Esophagus (tissue), 2 donors: Measurements from ENCODE around the gene MRPL40. TPM values are rescaled to one million over a fixed set of nuclear protein-coding genes. Genes with fewer than 3 reads are reported as not detected.

ENCODE experiments used
- H3K27ac ChIP-seq, 2 donors: one replicate each; pipeline ENCODE4 v1.5.1; 2013; ENCODE audit warnings: low read depth in 2 of 2, mild to moderate bottlenecking in 2 of 2, inconsistent platforms in 1 of 2, low read length in 1 of 2, moderate library complexity in 1 of 2
- H3K27me3 ChIP-seq, 2 donors: one replicate each; pipeline ENCODE4 v1.6.1; 2013; ENCODE audit warnings: low read length in 2 of 2, control low read depth in 1 of 2, mild to moderate bottlenecking in 1 of 2; ENCODE audit not compliant: insufficient read depth in 2 of 2, control insufficient read depth in 1 of 2
- H3K36me3 ChIP-seq, 2 donors: one replicate each; pipeline ENCODE4 v1.6.1; 2013; ENCODE audit warnings: low read length in 1 of 2; ENCODE audit not compliant: control insufficient read depth in 2 of 2, insufficient read depth in 2 of 2
- H3K4me1 ChIP-seq, 2 donors: one replicate each; pipeline ENCODE4 v1.6.1; 2013; ENCODE audit warnings: low read length in 1 of 2; ENCODE audit not compliant: control insufficient read depth in 2 of 2, insufficient read depth in 2 of 2
- H3K4me3 ChIP-seq, 2 donors: one replicate each; pipeline ENCODE4 v1.5.1; 2013; ENCODE audit warnings: low read length in 2 of 2, mild to moderate bottlenecking in 2 of 2, low read depth in 1 of 2, moderate library complexity in 1 of 2
- H3K9me3 ChIP-seq, 2 donors: one replicate each; pipeline ENCODE4 v1.6.1; 2013; ENCODE audit warnings: mild to moderate bottlenecking in 2 of 2, low read depth in 1 of 2, low read length in 1 of 2, moderate library complexity in 1 of 2; ENCODE audit not compliant: control insufficient read depth in 2 of 2, insufficient read depth in 1 of 2
- WGBS, 2 donors: extraction: QIAGEN DNeasy Blood & Tissue Kit; methylation state at CpG; one replicate each; pipeline ENCODE4 v1.1.7; 2013; 5-methylcytosine and 5-hydroxymethylcytosine counted together
- polyA plus RNA-seq, 2 donors: library from polyadenylated mRNA; stranded (reverse); fragments of 200-250 nt; gene quantifications; one replicate each; pipeline ENCODE4 v1.2.3, GENCODE V29; 2013
- donor health status: healthy with polysubstance abuse.
- donor health status: Bipolar disorder and iron deficiency.

Gene MRPL40
- polyA plus RNA-seq, 2 donors, result 27.9 to 46.2 TPM

DNA sequence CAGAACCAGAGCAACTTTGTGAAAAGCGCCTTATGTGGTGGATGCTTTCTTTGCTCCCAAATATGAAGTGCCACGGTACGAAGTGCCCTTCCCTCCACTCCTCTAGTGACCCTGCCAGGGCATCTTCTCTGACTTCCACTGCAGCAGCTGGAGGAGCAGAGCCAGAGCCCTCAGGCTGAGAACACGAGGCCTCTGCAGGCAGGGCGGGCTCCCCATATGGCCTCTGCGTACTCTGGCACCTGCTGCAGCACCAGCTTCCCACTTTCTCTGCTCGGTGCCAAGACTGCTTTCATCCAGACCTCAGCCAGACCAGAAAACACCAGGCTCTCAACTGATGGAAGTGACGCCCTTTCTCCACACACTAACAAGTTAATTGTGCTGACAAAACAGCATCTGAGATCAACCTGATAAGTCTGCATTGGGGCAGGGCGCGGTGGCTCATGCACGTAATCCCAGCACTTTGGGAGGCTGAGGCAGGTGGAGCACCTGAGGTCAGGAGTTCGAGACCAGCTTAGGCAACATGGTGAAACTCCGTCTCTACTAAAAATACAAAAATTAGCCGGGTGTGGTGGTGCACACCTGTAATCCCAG, 33.9 kb downstream of the MRPL40 start:
- Histone ChIP-seq H3K27ac (no peak overlapping the region), H3K27me3 (no peaks in the 10 kb centered on the region), H3K9me3 (no peaks in the 10 kb centered on the region), H3K4me1 (no peaks in the 10 kb centered on the region), H3K36me3 (peaks cover 38 to 56% of the 10 kb centered on the region in 2 donors), H3K4me3 (no peak overlapping the region)
- WGBS, 2 donors, result 84 to 91% methylated on average over 14 of the region's 14 CpGs

- Histone ChIP-seq H3K4me1 (no peaks in the 10 kb centered on the region), H3K27me3 (no peaks in the 10 kb centered on the region), H3K27ac (no peak overlapping the region), H3K9me3 (no peaks in the 10 kb centered on the region), H3K4me3 (no peak overlapping the region), H3K36me3 (peaks cover 43 to 62% of the 10 kb centered on the region in 2 donors)
- 95 to 97% methylated on average over 9 of the region's 9 CpGs for WGBS, 2 donors
Measured at GRCh38 chr22:19466848-19467752, 34.8 kb downstream of the MRPL40 start.

GRCh38 chr22:19467912-19468311, 35.6 kb downstream of the MRPL40 start:
- no peak overlapping the region for H3K4me3 ChIP-seq
- no peak overlapping the region for H3K27ac ChIP-seq
- H3K4me1 ChIP-seq, result no peaks in the 10 kb centered on the region
- 93 to 94% methylated on average over 6 of the region's 6 CpGs for WGBS, 2 donors
- H3K27me3 ChIP-seq, result no peaks in the 10 kb centered on the region
- no peaks in the 10 kb centered on the region for H3K9me3 ChIP-seq
- peaks cover 43 to 67% of the 10 kb centered on the region in 2 donors for H3K36me3 ChIP-seq

DNA sequence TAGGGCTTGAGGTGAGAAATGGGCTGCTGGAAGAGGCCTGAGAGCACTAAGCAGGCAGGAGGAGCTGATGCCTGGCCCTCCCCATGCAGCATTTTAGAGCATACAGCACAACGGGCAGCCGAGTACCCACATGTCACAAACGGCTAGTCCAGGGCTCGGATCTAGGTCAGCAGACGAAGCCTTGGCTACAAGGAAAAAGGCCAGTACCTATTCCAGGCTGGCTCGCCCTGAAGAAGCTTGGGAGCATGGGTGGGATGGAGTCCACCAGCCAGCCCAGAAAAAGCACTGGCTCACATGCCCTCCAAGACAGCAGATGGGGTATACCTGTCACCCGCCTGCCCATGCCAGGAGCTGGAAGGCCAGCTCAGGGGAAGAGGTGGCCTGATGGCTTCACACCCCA, 37.1 kb downstream of the MRPL40 start:
- Histone ChIP-seq H3K27ac (no peak overlapping the region), H3K4me1 (no peaks in the 10 kb centered on the region), H3K36me3 (peaks cover 43 to 67% of the 10 kb centered on the region in 2 donors), H3K27me3 (no peaks in the 10 kb centered on the region), H3K4me3 (no peak overlapping the region), H3K9me3 (no peaks in the 10 kb centered on the region)
- 94 to 95% methylated on average over 7 of the region's 7 CpGs for WGBS, 2 donors

DNA sequence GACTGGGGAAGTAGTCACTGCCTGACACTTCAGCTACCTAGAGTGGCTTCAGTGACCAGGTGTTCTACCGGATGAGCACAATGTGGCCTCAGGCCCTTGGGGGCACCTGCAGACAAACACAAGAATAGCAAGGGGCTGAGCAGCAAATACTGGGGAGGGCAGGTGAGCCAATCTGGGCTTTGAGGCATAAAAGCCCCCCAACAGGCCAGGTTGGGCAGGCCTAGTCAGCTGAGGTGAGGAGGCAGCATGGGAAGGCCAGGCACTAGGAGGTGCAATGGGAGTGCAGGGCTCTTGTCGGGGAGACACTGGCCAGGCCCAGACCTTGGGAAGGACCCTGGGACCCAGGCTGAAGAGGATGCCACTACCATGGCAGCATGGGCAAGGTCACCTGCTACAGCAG, 37.7 kb downstream of the MRPL40 start:
- Histone ChIP-seq H3K36me3 (peaks cover 42 to 64% of the 10 kb centered on the region in 2 donors), H3K4me3 (no peak overlapping the region), H3K27me3 (no peaks in the 10 kb centered on the region), H3K27ac (no peak overlapping the region), H3K9me3 (no peaks in the 10 kb centered on the region), H3K4me1 (no peaks in the 10 kb centered on the region)
- 94 to 100% methylated on average over 2 of the region's 2 CpGs for WGBS, 2 donors

- no peaks in the 10 kb centered on the region for H3K9me3 ChIP-seq
- no peaks in the 10 kb centered on the region for H3K27me3 ChIP-seq
- 89 to 90% methylated on average over 11 of the region's 11 CpGs for WGBS, 2 donors
- no peaks in the 10 kb centered on the region for H3K4me1 ChIP-seq
- no peak overlapping the region for H3K27ac ChIP-seq
- H3K4me3 ChIP-seq, result no peak overlapping the region
- peaks cover 33 to 56% of the 10 kb centered on the region in 2 donors for H3K36me3 ChIP-seq
Measured at GRCh38 chr22:19471572-19471971, 39.2 kb downstream of the MRPL40 start.

DNA sequence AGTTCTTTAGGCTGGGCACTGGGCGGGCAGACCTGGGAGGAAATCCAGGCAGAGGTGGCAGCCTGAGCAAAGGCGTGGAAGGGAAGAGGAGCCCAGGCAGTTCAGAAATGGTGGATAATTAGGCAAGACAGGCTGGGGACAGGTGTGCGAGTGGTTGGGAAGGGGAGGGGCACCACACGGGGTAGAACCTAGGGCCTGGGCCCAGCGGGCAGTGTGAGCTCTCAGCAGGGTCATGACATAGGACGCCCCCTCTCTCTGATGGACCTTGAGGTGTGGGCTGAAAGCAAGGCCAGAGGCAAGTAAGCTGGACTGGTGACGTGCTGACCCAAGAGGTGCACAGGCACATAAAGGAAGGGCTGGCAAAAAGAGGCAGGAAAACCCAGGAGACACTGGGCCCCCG, 39.9 kb downstream of the MRPL40 start:
- Histone ChIP-seq H3K27me3 (no peaks in the 10 kb centered on the region), H3K4me3 (no peak overlapping the region), H3K27ac (no peak overlapping the region), H3K4me1 (no peaks in the 10 kb centered on the region), H3K36me3 (peaks cover 28 to 50% of the 10 kb centered on the region in 2 donors), H3K9me3 (no peaks in the 10 kb centered on the region)
- WGBS, 2 donors, result 92 to 95% methylated on average over 8 of the region's 8 CpGs

DNA sequence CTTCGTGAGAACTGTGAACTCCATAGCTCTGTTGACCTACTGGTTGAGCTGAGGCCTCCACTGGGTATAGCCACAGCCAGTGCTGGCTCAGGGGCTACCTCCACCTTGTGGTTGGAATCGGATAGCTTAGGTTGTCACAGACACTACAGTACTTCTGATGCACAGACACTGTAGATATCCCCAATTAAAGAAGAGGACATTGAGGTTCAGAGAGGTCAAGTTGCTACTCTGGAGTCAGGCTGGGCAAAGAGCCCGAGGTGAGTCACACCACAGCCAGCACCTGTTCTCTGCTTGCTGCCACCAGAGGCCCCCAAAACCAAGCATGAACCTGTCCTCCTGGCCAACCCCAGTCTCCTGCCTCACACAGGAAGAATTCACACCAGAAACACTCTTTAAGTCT, 41.2 kb downstream of the MRPL40 start:
- Histone ChIP-seq H3K27me3 (no peaks in the 10 kb centered on the region), H3K4me3 (no peak overlapping the region), H3K36me3 (peaks cover 21 to 39% of the 10 kb centered on the region in 2 donors), H3K9me3 (no peaks in the 10 kb centered on the region), H3K4me1 (no peaks in the 10 kb centered on the region), H3K27ac (no peak overlapping the region)
- WGBS, 2 donors, result 68 to 87% methylated on average over 3 of the region's 3 CpGs

- no peaks in the 10 kb centered on the region for H3K9me3 ChIP-seq
- peaks cover 0 to 4% of the 10 kb centered on the region in 2 donors for H3K4me1 ChIP-seq
- no peaks in the 10 kb centered on the region for H3K27me3 ChIP-seq
- H3K4me3 ChIP-seq, result no peak overlapping the region
- peaks cover 10 to 17% of the 10 kb centered on the region in 2 donors for H3K36me3 ChIP-seq
- peak overlapping the region in 1 of 2 donors; percentile 21 for H3K27ac ChIP-seq
- 59 to 61% methylated on average over 3 of the region's 3 CpGs for WGBS, 2 donors
Measured at GRCh38 chr22:19476023-19476422, 43.7 kb downstream of the MRPL40 start.
